GM19043 (cell line): ENCODE results near the gene KLF5.

Source experiments
- ATAC-seq: cut with Tn5 transposase; IDR thresholded peaks from one replicate; pipeline ENCODE4 v1.9.1; 2021; ENCODE audit warnings: low read depth; ENCODE audit not compliant: unreplicated experiment

KLF5 gene

GRCh38 chr13:73059460-73060250 is 850 bp downstream of the KLF5 start:
- peak; percentile 23 for ATAC-seq

DNA sequence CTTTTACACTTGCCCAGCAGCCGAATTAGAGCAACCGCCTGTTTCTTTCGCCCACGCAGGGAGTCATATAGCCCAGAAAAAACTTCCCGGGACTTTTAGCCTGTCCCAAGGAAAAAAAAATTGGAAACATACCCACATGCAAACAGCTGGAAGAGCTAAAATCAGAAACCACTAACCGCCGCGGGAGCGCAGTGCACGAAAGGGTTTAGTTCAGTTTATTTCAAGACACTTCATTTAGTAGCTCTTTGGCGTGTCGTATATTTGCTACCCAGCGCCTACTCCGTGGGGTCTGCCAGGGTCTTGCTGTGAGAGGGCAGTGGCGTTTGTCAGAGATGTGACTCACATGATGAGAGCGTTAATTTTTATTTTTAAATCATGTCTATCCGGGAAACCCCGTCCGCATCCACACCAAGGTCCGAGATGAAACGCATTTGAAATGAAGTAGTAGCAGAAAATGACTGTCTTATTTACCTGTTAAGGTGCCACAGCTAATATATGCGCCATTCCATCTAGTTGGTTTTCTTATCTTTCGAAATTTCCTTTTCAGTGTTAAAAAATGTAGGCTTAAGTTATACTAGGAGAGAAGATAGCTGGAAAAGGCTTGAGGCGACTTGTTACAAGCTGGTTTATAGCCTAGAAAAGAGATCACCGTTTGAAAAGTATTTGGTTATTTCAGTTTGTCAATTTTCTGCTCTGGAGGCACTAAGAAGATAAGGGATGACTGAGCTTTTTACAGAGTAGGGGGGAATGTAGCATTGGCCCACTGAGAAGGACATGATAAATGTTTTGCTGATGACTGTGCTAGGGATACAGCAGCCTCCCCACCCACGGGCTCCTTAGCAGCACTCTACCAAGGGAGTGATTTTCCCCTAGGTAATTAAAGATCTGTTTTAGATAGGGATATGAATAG is 1.7 kb downstream of the KLF5 start:
- ATAC-seq = no peak

DNA sequence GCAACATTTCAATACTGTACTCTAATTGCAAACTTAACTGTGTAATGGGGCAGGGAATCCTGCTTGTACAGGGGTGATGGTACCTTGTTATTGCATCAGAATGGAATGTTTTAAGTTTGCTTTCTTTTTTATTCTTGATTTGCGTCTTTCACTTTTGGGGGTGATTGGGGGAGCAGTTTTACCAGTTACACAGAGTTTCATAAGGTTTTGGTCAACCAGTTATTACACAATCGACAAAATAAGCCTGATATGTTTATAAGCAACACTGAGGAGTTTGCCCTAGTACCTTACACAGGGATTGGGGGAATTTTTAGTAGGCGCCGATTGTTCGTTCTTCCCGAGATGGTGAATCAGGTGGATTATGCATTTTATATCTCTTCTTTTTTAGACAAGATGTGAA is 2.7 kb downstream of the KLF5 start:
- ATAC-seq = no peak

DNA sequence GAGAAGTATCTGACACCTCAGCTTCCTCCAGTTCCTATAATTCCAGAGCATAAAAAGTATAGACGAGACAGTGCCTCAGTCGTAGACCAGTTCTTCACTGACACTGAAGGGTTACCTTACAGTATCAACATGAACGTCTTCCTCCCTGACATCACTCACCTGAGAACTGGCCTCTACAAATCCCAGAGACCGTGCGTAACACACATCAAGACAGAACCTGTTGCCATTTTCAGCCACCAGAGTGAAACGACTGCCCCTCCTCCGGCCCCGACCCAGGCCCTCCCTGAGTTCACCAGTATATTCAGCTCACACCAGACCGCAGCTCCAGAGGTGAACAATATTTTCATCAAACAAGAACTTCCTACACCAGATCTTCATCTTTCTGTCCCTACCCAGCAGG is 3.1 kb downstream of the KLF5 start:
- no peak for ATAC-seq

GRCh38 chr13:73062468-73062867 is 3.7 kb downstream of the KLF5 start:
- ATAC-seq = no peak

GRCh38 chr13:73063166-73063565 is 4.4 kb downstream of the KLF5 start:
- no peak for ATAC-seq

DNA sequence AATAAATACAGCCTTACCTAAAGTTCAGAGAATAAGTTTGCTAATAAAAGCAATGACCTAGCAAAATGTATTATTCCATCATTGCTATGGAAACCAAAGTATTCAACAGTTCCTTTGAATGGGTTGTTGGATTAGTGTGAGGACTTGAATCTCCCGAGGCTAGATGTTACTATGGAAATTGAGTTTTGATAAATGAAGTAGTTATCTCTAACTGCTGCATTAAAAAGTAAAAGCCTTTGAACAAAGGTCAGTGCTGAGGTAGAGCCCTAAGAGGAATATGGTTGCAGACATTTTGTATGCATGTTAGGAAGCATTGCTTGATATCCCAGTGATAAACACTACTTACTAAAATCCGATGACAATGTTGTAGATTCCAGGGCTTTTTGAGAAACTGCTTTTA is 6.2 kb downstream of the KLF5 start:
- no peak for ATAC-seq

DNA sequence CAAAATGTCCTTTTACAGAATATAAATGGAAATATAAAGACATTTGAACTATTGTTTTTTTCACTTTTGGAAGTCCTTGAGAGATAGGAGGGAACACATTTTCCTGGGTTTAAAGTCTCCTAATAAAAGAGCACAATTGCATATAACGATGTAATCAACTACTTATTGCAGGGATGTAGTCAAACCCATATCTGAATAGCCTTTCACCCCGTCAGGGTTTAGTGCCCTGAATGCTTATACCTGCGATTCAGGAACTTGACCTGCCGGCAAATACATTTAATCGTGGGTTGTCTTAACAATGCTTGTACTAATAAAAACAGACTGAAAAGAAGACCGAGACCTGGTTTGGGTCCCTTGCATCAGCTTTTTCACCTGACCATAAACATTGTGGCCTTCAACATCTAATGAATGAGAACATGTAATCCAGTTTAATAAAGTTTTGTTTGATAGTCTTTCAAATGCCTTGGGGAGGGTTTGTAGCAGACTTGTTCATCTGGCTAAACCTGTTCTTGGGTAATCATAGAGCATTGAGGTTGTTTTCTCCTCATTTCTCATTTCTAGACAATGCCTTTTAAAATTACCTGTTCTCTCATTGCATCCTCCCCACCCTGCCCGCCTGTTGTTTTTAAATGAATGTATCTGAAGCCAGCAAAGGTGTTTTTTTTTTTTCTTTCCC is 7.0 kb downstream of the KLF5 start:
- ATAC-seq = no peak

DNA sequence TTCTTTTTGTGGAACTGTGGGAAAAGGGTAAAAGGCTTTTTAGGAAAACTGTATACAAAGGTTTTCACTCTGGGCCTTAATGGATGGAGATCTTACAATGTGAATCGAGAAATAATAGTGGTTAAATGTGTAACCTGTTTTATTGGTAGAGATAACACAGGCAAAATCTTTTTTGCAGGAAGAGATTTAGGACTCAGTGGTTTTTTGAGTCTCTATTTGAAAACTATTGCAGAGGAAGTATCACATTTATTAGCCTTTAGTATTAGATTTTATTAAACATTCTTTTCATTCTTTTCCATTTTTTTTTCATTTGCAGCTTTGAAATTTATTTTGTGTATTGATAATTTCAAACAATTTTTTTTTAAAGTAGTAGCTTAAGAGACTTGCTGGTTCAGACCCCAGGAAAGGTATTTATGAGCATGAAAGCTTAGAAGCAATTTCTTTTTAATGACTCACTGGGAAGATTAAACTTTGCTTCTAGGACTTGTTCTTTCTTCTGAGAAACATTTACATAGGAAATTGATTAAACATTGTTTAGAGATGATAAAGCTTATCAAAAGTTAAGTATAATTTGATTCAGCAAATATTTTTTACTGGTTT is 10.5 kb downstream of the KLF5 start:
- ATAC-seq = no peak

GRCh38 chr13:73070451-73071098 is 11.8 kb downstream of the KLF5 start:
- no peak for ATAC-seq

DNA sequence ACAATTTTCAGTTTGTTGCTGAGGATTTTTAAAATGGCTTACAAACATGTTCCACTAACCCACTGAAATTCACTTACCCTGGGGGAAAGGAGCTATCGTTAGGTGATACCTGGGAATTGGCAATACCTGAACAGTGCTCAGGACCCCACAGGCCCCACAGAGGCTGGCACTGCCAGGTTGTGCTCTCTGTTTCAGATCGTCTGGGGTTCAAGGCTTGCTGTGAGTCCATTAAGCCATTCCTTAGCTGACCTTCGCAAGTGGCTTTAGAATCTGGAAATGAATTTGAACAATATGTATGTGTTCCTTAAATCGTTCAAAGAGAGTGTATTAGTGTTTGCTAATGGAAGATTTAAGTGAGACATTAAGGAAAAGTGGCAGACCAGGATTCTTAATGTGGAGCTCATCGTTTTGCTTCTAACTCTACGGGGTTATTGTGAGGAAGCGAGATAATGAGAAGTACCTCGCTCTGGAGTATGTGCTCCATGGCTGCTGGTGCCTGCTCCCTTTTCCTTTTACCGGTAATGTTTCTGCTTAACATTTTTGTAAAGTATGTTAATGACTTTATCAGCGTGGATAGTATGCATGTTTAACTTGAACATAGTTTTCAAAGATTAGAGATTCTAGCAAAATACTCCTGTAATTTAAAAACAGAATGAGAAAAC is 13.6 kb downstream of the KLF5 start:
- ATAC-seq = no peak

DNA sequence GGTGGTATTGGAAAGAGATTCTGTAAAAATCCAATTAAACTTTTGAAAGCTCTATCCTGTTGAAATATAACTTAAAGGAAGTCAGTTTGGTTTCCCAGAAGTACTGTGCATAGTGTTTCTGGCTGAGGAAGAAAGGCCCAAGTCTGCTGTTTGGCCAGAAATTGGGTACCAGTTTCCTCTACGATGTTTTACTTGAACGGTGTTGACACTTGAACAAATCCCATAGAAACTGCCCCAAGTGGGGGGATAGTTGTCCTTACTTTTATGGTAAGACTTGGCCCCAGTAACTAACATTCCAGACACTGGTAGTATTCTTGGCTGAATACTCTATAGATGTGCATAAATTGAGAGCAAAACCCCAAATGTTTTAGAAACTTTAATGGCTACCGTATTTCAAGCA is 14.2 kb downstream of the KLF5 start:
- no peak for ATAC-seq

DNA sequence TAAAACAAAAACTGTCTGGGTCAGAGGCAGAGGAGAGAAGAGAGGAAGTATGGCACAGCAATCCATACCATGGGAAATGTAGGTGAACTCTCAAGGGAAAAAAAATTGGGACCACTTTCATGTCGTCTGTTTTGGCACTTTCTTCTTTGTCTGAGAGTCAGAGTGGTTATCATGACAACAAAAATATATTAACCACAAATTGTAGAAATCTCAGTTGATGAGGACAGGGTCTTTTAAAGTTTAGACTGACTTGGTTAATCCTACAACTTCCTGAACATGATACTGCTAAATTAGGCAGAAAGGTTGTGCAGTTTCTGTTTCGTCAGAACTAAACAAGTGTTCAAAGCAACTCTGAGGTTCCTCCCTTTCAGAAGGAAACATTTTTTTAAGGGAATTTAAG is 15.2 kb downstream of the KLF5 start:
- ATAC-seq = no peak

GRCh38 chr13:73074926-73075325 is 16.1 kb downstream of the KLF5 start:
- no peak for ATAC-seq

- no peak for ATAC-seq
Measured at GRCh38 chr13:73075546-73075945, 16.7 kb downstream of the KLF5 start.

- no peak for ATAC-seq
Measured at GRCh38 chr13:73075954-73076353, 17.1 kb downstream of the KLF5 start.

DNA sequence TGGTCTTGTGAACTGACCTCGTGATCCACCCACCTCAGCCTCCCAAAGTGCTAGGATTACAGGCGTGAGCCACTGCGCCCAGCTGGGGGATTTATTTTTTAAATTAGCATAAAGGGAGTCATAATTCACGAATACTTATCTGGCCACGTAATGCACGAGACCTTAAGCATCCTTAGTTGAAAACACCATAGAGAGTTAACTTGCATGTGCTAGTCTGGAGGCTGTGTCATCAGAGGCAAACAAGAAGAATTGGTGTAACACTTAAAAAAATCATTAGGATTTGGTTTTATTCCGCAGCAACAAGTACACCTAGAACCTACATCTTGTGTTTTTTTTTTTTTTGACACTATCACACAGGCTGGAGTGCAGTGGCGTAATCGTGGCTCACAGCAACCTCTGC is 19.1 kb downstream of the KLF5 start:
- ATAC-seq = no peak

DNA sequence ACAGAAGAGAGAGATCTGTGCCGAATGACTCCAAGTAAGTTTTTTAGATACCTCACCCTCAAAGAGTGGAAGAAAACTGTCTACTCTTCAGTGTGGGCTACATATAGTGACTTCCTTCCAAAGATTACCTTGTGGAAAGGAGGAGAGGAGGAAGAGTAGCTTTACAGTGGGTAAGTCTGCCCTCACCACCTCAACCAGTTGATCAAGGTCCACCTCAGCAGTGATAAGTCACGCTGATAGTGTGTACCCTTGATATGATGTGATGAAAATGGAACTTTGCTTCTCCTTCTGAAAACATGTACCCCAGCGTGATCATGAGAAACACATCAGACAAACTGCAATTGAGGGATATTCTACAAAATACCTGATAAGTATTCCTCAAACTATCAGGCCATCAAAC is 20.6 kb downstream of the KLF5 start:
- no peak for ATAC-seq

- ATAC-seq = no peak
Measured at GRCh38 chr13:73081256-73081915, 22.6 kb downstream of the KLF5 start.
